ENCODE results near the gene COQ10A. TPM values are rescaled to one million over a fixed set of nuclear protein-coding genes. Genes with fewer than 3 reads are reported as not detected.

COQ10A gene
- total and polyA plus RNA-seq, 4 donors = 3.2 to 40.7 (median 15.5) TPM

DNA sequence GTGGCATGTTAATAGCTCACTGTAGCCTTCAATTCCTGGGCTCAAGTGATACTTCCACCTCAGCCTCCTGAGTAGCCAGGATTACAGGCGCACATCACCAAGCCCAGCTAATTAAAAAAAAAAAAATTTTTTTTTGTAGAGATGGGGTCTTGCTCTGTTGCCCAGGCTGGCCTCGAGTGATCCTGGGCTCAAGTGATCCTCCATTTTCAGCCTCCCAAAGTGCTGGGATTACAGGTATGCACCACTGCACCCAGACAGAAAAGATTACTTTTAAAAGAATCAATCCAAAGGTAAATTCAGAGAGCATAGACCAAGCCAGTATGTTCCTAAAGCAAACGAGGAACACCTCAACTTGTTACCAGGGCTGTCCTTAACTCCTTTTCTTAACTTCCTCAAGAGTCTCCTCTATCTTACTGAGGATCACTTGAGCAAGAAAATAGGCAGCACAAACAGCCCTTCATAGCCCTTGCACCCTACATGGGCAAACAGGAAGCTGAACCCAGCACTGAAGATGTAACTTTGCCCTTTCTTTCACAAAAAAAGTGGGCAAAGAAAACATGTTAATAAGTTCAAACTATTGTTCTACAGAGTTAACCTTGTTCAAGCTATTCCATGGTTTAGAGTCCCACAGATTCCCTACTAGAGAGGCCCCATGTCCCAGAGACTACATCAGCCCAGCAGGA is 22.1 kb downstream of the COQ10A start:
- TF ChIP-seq, protein P1, sequence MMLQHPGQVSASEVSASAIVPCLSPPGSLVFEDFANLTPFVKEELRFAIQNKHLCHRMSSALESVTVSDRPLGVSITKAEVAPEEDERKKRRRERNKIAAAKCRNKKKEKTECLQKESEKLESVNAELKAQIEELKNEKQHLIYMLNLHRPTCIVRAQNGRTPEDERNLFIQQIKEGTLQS (IDR thresholded peaks at IDR 0.05) = no peak
- TF ChIP-seq HNF4G (IDR thresholded peaks at IDR 0.05) (no peak), FOXA2 (IDR thresholded peaks at IDR 0.05) (no peak), FOXA1 (IDR thresholded peaks at IDR 0.05) (no peak), JUND (IDR thresholded peaks at IDR 0.05) (no peak), GABPA (IDR thresholded peaks at IDR 0.05 in 1 of 2, conservative IDR thresholded peaks at IDR 0.05 in 1 of 2) (no peak), RAD21 (IDR thresholded peaks at IDR 0.05) (no peak), NR2F2 (IDR thresholded peaks at IDR 0.05) (no peak), EGR1 (IDR thresholded peaks at IDR 0.05; ENCODE audit: low read depth in 2 of 2) (no peak), YY1 (IDR thresholded peaks at IDR 0.05) (no peak), TAF1 (conservative IDR thresholded peaks at IDR 0.05) (no peak), RXRA (IDR thresholded peaks at IDR 0.05) (no peak), SP1 (IDR thresholded peaks at IDR 0.05) (no peak), HNF4A (conservative IDR thresholded peaks at IDR 0.05) (no peak)
- TF ChIP-seq, protein P2, sequence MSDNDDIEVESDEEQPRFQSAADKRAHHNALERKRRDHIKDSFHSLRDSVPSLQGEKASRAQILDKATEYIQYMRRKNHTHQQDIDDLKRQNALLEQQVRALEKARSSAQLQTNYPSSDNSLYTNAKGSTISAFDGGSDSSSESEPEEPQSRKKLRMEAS (IDR thresholded peaks at IDR 0.05) = no peak
- TF ChIP-seq, protein P3, sequence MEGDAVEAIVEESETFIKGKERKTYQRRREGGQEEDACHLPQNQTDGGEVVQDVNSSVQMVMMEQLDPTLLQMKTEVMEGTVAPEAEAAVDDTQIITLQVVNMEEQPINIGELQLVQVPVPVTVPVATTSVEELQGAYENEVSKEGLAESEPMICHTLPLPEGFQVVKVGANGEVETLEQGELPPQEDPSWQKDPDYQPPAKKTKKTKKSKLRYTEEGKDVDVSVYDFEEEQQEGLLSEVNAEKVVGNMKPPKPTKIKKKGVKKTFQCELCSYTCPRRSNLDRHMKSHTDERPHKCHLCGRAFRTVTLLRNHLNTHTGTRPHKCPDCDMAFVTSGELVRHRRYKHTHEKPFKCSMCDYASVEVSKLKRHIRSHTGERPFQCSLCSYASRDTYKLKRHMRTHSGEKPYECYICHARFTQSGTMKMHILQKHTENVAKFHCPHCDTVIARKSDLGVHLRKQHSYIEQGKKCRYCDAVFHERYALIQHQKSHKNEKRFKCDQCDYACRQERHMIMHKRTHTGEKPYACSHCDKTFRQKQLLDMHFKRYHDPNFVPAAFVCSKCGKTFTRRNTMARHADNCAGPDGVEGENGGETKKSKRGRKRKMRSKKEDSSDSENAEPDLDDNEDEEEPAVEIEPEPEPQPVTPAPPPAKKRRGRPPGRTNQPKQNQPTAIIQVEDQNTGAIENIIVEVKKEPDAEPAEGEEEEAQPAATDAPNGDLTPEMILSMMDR (IDR thresholded peaks at IDR 0.05; ENCODE audit: low read depth, low read length, missing input control) = no peak
- TF ChIP-seq, protein P4, sequence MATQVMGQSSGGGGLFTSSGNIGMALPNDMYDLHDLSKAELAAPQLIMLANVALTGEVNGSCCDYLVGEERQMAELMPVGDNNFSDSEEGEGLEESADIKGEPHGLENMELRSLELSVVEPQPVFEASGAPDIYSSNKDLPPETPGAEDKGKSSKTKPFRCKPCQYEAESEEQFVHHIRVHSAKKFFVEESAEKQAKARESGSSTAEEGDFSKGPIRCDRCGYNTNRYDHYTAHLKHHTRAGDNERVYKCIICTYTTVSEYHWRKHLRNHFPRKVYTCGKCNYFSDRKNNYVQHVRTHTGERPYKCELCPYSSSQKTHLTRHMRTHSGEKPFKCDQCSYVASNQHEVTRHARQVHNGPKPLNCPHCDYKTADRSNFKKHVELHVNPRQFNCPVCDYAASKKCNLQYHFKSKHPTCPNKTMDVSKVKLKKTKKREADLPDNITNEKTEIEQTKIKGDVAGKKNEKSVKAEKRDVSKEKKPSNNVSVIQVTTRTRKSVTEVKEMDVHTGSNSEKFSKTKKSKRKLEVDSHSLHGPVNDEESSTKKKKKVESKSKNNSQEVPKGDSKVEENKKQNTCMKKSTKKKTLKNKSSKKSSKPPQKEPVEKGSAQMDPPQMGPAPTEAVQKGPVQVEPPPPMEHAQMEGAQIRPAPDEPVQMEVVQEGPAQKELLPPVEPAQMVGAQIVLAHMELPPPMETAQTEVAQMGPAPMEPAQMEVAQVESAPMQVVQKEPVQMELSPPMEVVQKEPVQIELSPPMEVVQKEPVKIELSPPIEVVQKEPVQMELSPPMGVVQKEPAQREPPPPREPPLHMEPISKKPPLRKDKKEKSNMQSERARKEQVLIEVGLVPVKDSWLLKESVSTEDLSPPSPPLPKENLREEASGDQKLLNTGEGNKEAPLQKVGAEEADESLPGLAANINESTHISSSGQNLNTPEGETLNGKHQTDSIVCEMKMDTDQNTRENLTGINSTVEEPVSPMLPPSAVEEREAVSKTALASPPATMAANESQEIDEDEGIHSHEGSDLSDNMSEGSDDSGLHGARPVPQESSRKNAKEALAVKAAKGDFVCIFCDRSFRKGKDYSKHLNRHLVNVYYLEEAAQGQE (IDR thresholded peaks at IDR 0.05) = no peak
- TF ChIP-seq, protein P5, sequence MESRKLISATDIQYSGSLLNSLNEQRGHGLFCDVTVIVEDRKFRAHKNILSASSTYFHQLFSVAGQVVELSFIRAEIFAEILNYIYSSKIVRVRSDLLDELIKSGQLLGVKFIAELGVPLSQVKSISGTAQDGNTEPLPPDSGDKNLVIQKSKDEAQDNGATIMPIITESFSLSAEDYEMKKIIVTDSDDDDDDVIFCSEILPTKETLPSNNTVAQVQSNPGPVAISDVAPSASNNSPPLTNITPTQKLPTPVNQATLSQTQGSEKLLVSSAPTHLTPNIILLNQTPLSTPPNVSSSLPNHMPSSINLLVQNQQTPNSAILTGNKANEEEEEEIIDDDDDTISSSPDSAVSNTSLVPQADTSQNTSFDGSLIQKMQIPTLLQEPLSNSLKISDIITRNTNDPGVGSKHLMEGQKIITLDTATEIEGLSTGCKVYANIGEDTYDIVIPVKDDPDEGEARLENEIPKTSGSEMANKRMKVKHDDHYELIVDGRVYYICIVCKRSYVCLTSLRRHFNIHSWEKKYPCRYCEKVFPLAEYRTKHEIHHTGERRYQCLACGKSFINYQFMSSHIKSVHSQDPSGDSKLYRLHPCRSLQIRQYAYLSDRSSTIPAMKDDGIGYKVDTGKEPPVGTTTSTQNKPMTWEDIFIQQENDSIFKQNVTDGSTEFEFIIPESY (IDR thresholded peaks at IDR 0.05) = no peak
- DNase-seq (ENCODE audit: low spot score) = no peak
- H3K27me3 ChIP-seq (ENCODE audit: control insufficient read depth in 4 of 4, insufficient read depth in 4 of 4, low read length in 3 of 4) = no peaks in the 10 kb centered on the region
- H3K36me3 ChIP-seq (ENCODE audit: control insufficient read depth in 4 of 4, insufficient read depth in 3 of 4, low read depth in 1 of 4, low read length in 3 of 4) = peaks cover 5 to 19% (median 13%) of the 10 kb centered on the region in 4 donors
- WGBS = 77% methylated on average over 3 of the region's 3 CpGs
- no peak overlapping the region for H3K27ac ChIP-seq (ENCODE audit: low read depth in 1 of 2, low read length in 2 of 2)
- H3K9me3 ChIP-seq (ENCODE audit: control insufficient read depth in 4 of 4, low read length in 3 of 4) = no peaks in the 10 kb centered on the region
- H3K9ac ChIP-seq (ENCODE audit: low read depth in 1 of 2, low read length in 2 of 2) = no peak overlapping the region
- peaks cover 8 to 31% (median 29%) of the 10 kb centered on the region in 4 donors for H3K4me1 ChIP-seq (ENCODE audit: control insufficient read depth in 4 of 4, insufficient read depth in 4 of 4, low read length in 3 of 4)
- no peak overlapping the region for H3K4me3 ChIP-seq (ENCODE audit: low read depth in 1 of 3, low read length in 3 of 3)
